NCI-H748 treated with DMSO at 0.1 percent for 48 hours (cell line): ENCODE data around the gene OVOL3.
A peak's percentile ranks its signal among the peaks of the same experiment; 100 is the strongest.
"Not testable (repeated sequence)": the region's sequence is repeated elsewhere in the genome, so short reads cannot be mapped to it uniquely, and the experiment has no call there.

Experiments
- DNase-seq: peaks from one replicate; lab custom pipeline; 2025; lab: John Stamatoyannopoulos, UW

OVOL3 gene

GRCh38 chr19:36101550-36102327, 9.2 kb upstream of the OVOL3 start:
- DNase-seq: no peak

DNA sequence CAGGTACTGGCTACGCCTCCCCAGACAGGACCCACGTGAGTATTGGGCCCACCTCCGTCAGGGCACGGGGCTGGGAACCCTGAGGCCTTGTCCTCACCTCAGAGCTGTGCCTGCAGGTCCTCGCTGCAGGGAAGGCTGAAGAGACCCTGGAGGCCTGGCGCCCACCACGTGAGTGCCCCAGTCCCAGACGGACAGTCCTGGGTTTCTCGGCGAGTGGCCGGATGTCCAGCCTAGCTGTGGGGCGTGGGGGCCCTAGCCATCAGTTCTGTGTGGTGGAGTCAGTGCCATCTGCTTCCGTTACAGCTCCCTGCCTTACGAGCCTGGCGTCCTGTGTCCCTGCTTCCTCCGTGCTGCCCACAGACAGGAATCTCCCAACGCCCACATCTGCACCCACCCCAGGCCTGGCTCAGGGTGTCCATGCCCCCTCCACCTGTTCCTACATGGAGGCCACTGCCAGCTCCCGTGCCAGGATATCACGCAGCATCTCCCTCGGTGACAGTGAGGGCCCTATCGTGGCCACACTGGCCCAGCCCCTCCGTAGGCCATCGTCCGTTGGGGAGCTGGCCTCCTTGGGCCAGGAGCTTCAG, 7.8 kb upstream of the OVOL3 start:
- no peak for DNase-seq

DNA sequence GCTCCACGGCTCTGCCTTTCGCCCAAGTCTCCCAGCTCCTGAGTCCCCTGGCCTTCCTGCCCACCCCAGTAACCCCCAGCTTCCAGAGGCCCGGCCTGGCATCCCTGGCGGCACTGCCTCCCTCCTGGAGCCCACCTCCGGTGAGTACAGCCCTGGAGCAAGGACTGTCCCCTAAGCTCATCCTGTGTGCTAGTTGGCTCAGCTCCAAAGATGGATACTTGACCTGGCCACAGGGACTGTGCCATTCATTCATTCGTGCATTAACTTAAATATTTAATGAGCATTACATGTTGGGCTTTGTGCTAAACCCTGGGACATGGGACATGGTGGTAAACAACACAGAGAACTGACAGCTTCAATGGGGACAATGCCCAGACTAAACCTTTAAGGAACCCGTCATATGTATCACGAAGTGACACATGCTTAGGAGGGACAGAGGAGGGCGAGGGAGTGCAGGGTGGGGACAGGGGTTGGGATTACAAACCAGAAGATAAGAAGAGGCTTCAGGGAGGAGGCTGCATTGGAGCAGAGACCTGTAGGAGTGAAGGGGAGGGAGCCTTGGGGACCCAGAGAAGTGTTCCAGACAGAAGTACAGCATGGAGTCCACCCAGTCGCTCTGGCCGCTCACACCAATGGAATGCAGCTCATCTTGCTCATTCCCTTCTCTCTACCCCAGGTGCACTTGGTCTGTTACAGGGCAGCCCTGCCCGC, 6.9 kb upstream of the OVOL3 start:
- DNase-seq: no peak

GRCh38 chr19:36106441-36106840, 4.5 kb upstream of the OVOL3 start:
- no peak for DNase-seq

DNA sequence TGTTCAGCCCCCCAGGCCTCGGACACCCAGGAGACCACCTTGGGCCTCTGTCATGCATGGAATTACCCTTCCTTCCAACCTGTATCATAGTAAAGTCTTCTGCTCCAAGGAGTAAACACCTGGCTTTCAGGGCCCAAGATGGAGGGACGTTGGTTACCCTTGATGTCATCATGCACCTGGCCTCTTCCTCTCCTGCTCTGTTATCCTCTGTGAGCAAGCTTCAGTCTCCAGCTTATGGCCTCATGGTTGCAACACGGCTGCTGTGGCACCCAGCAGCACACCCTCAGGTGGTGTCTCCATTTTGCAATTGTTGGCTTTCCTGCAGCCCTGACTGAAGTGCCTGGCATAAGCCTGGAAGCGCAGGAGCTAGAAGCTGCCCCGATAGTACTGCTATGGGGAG, 4.0 kb upstream of the OVOL3 start:
- DNase-seq: no peak

DNA sequence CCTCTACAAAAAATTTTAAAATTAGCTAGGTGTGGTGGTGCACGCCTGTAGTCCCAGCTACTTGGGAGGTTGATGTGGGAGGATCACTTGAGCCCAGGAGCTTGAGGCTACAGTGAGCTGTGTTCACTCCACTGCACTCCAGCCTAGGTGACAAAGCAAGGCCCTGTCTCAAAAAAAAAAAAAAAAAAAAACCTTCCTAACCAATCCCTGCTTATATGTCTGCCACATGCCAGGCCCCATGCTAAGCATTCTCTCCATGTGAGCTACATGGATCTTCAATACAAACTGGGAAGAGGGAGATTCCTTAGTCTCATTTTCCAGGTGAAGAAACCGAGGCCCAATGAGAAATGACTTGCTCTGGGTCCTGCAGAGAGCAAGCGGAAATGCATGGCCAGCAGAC, 2.3 kb upstream of the OVOL3 start:
- DNase-seq: no peak

DNA sequence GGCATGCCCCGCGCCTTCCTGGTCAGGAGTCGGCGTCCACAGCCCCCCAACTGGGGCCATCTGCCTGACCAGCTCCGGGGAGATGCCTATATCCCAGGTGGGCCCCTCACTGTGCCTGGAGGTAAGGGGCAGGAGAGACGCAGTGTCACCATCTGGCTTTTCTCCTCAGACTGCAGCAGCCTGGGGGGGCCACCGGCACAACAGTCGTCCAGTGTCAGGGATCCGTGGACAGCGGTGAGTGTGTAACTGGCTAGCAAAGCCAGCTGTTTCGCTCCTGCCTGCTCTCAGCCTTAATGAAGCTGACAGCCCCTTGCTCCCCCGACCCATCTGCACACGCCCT, 227 bp downstream of the OVOL3 start:
- no peak for DNase-seq

DNA sequence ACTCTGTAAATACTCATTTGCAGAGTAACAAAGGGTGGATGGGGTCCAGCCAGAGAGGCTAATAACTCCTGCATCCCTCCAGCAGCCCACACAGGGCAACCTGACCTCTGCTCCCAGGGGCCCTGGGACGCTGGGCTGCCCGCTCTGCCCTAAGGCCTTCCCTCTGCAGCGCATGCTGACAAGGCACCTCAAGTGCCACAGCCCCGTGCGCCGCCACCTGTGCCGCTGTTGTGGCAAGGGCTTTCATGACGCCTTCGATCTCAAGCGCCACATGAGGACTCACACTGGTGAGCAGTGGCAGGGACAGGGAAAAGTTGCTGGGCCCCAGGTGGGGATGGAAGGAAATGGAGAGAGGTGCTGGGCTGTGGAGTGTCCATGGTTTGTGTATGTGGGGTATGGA, 1.7 kb downstream of the OVOL3 start:
- DNase-seq: no peak

DNA sequence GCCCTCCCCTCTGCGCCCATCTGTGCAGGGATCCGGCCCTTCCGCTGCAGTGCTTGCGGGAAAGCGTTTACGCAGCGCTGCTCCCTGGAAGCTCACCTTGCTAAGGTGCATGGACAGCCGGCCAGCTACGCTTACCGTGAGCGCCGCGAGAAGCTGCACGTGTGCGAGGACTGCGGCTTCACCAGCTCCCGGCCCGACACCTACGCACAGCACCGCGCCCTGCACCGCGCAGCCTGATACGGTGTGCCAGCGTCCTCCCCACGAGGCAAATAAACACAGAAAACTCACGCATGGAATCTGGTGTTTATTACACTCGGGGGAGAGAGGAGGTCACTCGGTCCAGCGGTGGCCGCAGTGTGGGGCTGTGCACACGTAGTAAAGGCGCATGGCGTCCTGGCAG, 2.5 kb downstream of the OVOL3 start:
- no peak for DNase-seq

DNA sequence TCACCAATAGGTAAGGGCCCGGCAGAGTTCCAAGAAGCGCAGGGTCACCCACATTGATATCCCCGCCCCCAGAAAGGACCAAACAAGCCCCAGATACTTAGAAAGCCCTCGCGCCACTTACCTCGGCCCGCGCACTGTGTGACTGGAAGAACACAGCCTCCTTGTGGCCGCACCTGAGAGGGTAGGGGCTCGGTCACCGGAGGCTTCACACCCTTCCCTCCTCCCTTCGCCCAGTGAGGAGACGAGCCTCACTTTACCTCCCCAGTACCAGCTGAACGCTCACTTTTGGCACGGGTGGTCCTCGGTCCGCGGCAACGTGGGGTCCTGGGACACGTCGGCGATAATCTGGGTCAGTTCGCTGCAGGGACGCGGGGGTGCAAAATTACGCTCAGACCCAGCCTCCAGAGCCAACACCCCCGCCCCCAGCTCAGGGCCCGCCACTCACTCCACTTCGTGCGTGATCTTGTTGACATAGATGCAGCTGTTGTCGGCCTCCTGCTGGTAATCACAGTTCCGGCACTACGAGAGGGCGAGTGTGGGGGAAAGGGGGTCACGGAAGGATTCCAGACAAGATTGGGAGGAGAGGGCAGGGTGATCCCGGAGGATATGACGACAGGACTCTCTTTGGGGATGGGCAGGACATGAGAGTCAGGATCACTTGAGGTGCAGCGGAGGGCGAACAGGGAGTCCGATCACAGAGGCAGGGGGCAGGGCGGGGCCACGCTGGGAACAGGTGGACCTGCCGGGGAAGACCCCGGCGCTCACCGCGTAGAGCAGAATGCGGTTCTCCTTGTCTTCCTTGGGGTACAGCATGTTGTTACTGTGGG, 3.2 kb downstream of the OVOL3 start:
- DNase-seq: no peak

DNA sequence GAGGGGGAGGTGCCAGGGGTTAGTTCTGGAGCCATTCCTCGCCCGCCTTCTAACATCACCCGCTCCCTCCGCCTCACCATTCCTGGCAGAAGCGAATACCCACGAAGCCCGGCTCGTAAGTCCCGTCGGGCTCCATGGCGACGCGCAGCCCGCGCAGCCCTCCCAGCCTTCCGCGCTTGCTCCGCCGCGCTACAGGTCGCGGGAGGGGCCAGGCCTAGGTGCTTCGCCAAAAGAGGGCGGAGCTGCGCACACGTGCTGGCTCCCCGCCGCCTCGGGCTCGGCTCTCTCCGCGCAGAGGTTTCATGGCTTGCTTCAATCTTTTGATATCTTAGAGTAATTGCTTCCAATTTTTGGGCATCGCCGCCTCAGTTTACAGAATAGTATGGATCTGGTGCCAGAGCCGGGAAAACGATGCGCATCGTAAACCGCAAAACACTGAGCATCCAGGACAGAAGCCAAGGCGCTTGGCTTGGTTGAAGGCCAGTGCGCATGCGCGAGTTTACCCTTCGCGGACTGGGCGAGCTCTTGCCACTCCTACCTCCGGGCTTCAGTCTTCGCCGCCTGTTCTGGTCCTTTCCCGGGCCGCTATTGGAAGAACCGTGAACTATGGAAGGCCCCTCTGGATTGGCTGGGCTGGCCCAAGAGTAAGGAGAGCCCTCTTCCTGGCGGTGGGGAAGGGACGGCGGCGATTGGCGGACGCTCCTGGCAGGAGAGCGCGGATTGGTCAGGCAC, 3.9 kb downstream of the OVOL3 start, which contains the start of gene POLR2I:
TSS of gene POLR2I (minus strand) at position 155 of the 732 bp plus-strand sequence. CDS start at position 136, 19 bp downstream.
- peak; percentile 99 for DNase-seq

DNA sequence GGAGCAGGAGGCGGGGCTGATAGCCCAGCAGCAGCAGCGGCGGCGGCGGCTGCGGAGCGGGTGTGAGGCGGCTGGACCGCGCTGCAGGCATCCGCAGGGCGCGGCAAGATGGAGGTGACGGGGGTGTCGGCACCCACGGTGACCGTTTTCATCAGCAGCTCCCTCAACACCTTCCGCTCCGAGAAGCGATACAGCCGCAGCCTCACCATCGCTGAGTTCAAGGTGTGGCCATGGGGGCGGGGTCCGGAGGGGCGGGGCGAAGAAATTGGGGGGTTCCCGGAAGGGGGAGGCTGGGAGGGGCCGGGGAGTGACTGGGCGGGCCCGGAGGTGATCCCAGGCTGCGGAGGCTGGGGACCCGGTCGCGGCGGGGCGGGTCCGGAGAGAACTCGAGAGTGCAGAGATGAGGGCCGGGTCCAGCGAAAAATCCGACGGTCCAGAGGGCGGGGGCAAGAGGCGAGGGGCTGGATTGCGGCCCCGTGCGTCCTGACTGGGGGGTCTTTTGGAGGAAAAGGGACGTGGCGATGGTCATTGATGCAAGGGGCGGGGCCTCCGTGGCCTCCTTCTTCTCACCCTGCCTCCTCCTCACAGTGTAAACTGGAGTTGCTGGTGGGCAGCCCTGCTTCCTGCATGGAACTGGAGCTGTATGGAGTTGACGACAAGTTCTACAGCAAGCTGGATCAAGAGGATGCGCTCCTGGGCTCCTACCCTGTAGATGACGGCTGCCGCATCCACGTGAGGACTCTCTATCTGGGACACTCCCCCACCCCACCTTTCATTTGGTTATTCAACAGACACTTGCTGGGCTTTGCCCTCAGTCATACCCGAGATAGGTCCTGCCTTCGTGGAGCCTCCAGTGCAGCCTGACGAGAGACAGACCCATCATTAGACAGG, 4.8 kb downstream of the OVOL3 start, which contains the start of gene TBCB:
TSS of gene TBCB (plus strand) at position 16 of the 891 bp plus-strand sequence. CDS start at position 109, 93 bp downstream.
- DNase-seq: no peak

DNA sequence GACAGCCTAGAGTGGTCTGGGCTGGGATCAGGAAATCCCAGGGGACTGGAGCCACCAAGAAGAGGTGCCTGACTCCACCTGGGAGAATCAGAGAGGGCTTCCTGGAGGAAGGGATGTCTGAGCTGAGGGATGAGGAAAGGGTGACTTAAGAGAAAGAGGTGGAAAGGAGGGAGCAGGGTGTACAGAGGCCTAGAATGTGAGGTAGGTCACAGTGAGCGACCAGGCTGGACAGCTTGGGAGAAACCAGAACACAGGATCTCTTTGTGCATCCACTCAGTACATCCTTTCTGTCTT, 5.3 kb downstream of the OVOL3 start:
- DNase-seq: no peak

GRCh38 chr19:36120092-36120983, 9.4 kb downstream of the OVOL3 start:
- no peak for DNase-seq

DNA sequence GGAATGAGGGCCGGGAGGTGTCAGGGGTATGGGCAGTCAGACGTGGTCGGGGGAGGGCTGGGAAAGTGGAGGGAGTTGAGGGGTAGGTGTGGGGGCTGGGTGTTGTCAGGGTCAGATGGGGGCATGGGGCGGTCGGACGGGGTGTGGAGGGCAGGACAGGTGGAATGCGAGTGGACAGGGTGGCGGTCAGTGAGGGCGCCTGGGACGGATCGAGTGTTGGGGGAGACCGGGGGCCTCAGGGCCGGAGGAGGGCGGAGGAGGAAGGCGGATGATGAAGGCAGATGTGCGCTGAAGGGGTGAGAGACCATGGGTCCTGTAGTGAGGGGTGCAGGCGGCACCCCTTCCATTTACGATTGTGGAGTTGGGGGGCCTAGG, 10.0 kb downstream of the OVOL3 start:
- DNase-seq: no peak

- DNase-seq: no peak
Measured at GRCh38 chr19:36121486-36122124, 10.7 kb downstream of the OVOL3 start.

GRCh38 chr19:36125557-36125956, 14.6 kb downstream of the OVOL3 start:
- no peak for DNase-seq

DNA sequence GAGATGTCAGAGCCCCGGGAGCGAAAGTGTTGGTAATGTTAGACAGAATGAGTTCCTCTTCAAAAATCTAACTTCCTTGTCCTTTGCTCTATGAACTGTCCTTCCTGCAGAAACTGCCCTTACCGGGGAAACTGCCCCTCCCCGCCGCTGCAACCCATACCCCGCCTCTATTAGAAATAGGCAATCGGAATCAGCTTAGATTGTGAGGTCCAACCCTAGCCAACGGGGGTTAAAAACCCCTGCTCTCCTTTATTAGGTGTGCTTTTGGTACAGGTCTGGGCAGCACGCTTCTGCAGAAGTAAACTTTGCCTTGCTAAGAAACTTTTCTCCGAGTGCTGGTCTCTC, 17.4 kb downstream of the OVOL3 start:
- no peak for DNase-seq

- not testable (repeated sequence) for DNase-seq
Measured at GRCh38 chr19:36131221-36131620, 20.3 kb downstream of the OVOL3 start.
